GM12878 (cell line): ENCODE results near the gene GLB1L2. TPM values are rescaled to one million over a fixed set of nuclear protein-coding genes. Genes with fewer than 3 reads are reported as not detected.

Experiments used
- ATAC-seq: fragments of 200-7000 bp; cut with Tn5 transposase; 3 replicates; pipeline ENCODE4 v1.9.1; 2020; ENCODE audit warnings: mild to moderate bottlenecking, moderate library complexity
- BruUV-seq: library from RNA; stranded (reverse); fragments of 400-500 nt; replicated peaks from 2 replicates; lab custom pipeline; 2021; lab: Mats Ljungman, UMichigan
- CTCF ChIA-PET: fragments of 300-600 bp; sonication (Branson Sonifier 250); formaldehyde crosslinking; extraction: SDS; loops from one replicate; lab custom pipeline; 2021; ENCODE audit warnings: inconsistent platforms; lab: Yijun Ruan, JAX
- POLR2A ChIA-PET: fragments of 350-600 bp; formaldehyde crosslinking; extraction: SDS; loops from one replicate; lab custom pipeline; 2021; ENCODE audit warnings: inconsistent platforms; lab: Charles Lee
- RAD21 ChIA-PET: fragments of 300-600 bp; sonication (Branson Sonifier 250); formaldehyde crosslinking; loops from one replicate; lab custom pipeline; 2023; ENCODE audit warnings: antibody characterized with exemption; ENCODE audit not compliant: unreplicated experiment; lab: Charles Lee
- SMC1A ChIA-PET: fragments of 300-600 bp; sonication (Branson Sonifier 250); formaldehyde crosslinking; loops from one replicate; lab custom pipeline; 2023; ENCODE audit not compliant: unreplicated experiment, uncharacterized antibody; lab: Charles Lee
- DNase-seq: peaks from one replicate; pipeline ENCODE4 v3.0.0-alpha.2; 2011; ENCODE audit warnings: low read depth, low spot score
- FAIRE-seq: peaks from 3 replicates; lab custom pipeline; 2011; peaks lifted over from hg19 to GRCh38; lab: Jason Lieb, UNC
- H2AFZ ChIP-seq: 2 replicates; pipeline ENCODE4 v1.6.0; 2011; ENCODE audit warnings: low read depth, low read length, control low read depth; ENCODE audit not compliant: control insufficient read depth
- H3K27ac ChIP-seq: 2 replicates; pipeline ENCODE4 v1.5.1; 2011; ENCODE audit warnings: control low read depth; ENCODE audit not compliant: control insufficient read depth, insufficient read depth
- H3K27me3 ChIP-seq, 2 experiments: replicated peaks in 1 of 2; 2 replicates each; pipeline versions ENCODE4 v1.6.0 to v1.6.1; 2011; ENCODE audit warnings: low read length in 1 of 2; ENCODE audit not compliant: control insufficient read depth in 2 of 2, insufficient read depth in 2 of 2
- H3K36me3 ChIP-seq, 2 experiments: 2 replicates each; pipeline ENCODE4 v1.5.1; 2011; ENCODE audit warnings: low read length in 1 of 2; ENCODE audit not compliant: control insufficient read depth in 2 of 2, insufficient read depth in 2 of 2
- H3K4me1 ChIP-seq: 2 replicates; pipeline ENCODE4 v1.6.1; 2011; ENCODE audit warnings: mild to moderate bottlenecking, low read length, moderate library complexity, mixed read lengths; ENCODE audit not compliant: control insufficient read depth, insufficient read depth
- H3K4me2 ChIP-seq: 2 replicates; pipeline ENCODE4 v1.6.0; 2011; ENCODE audit warnings: control low read depth; ENCODE audit not compliant: control insufficient read depth, insufficient read depth
- H3K4me3 ChIP-seq: fragments of 200-600 bp; sonication (generic); 2 replicates; pipeline ENCODE4 v1.5.1; 2016
- H3K79me2 ChIP-seq: 2 replicates; pipeline ENCODE4 v1.6.0; 2011; ENCODE audit warnings: low read length; ENCODE audit not compliant: control insufficient read depth, insufficient read depth
- H3K9ac ChIP-seq: 2 replicates; pipeline ENCODE4 v1.8.0; 2011; ENCODE audit warnings: low read length, control low read depth, mixed read lengths; ENCODE audit not compliant: control insufficient read depth, insufficient read depth
- H3K9me3 ChIP-seq: replicated peaks from 3 replicates; pipeline ENCODE4 v1.5.1; 2011; ENCODE audit warnings: mild to moderate bottlenecking, low read length; ENCODE audit not compliant: control insufficient read depth, insufficient read depth
- H4K20me1 ChIP-seq: 2 replicates; pipeline ENCODE4 v1.6.0; 2011; ENCODE audit not compliant: control insufficient read depth, insufficient read depth
- BRCA1 ChIP-seq: IDR thresholded peaks from 2 replicates; pipeline ENCODE4 v1.6.1; 2011; ENCODE audit warnings: low read depth, low read length, improper control_type of control experiment
- CREB1 ChIP-seq: IDR thresholded peaks from 2 replicates; pipeline ENCODE4 v1.6.1; 2012; ENCODE audit warnings: low read depth, mild to moderate bottlenecking, inconsistent platforms
- GATAD2B ChIP-seq: fragments of 450-650 bp; conservative IDR thresholded peaks from 2 replicates; pipeline ENCODE4 v1.6.1; 2017; ENCODE audit warnings: low read depth, mild to moderate bottlenecking, moderate library complexity
- KAT2A ChIP-seq: conservative IDR thresholded peaks from 2 replicates; pipeline ENCODE4 v1.6.1; 2011; ENCODE audit warnings: low read depth, low read length; ENCODE audit not compliant: control insufficient read depth
- KDM1A ChIP-seq: fragments of 200-600 bp; sonication (generic); IDR thresholded peaks from 2 replicates; pipeline ENCODE4 v1.6.1; 2016; ENCODE audit warnings: borderline replicate concordance
- MYB ChIP-seq: fragments of 150-350 bp; IDR thresholded peaks from 2 replicates; pipeline ENCODE4 v1.6.1; 2014; ENCODE audit warnings: mild to moderate bottlenecking, low read depth, low read length, borderline replicate concordance
- NRF1 ChIP-seq: conservative IDR thresholded peaks from 2 replicates; pipeline ENCODE4 v1.6.1; 2011; ENCODE audit warnings: mild to moderate bottlenecking, low read depth, low read length, improper control_type of control experiment
- SPI1 ChIP-seq: IDR thresholded peaks from 2 replicates; pipeline ENCODE4 v1.6.1; 2011; ENCODE audit warnings: low read depth, mild to moderate bottlenecking, low read length, moderate library complexity, borderline replicate concordance; ENCODE audit not compliant: insufficient read depth
- SUPT20H ChIP-seq: IDR thresholded peaks from 2 replicates; pipeline ENCODE4 v1.6.1; 2011; ENCODE audit warnings: low read depth, mild to moderate bottlenecking, low read length, moderate library complexity, borderline replicate concordance; ENCODE audit not compliant: control insufficient read depth
- YBX1 ChIP-seq: fragments of 450-650 bp; IDR thresholded peaks from 2 replicates; pipeline ENCODE4 v1.6.1; 2016; ENCODE audit warnings: antibody characterized with exemption
- WGBS: methylation state at CpG from one replicate; pipeline ENCODE4 v1.1.6; 2016; ENCODE audit warnings: low lambda C conversion rate; ENCODE audit not compliant: insufficient replicate concordance, insufficient coverage; ENCODE audit errors: missing lambda C conversion rate; 5-methylcytosine and 5-hydroxymethylcytosine counted together
- in situ Hi-C: fragments of 300-500 bp; cut with MboI; formaldehyde crosslinking; loops from 9 replicates; pipeline ENCODE4 v1.14.3; 2018; ENCODE audit warnings: mixed read lengths
- intact Hi-C: fragments of 100-400 bp; cut with micrococcal nuclease; formaldehyde crosslinking; loops from one replicate; pipeline ENCODE4 v1.14.2; 2022; ENCODE audit not compliant: unreplicated experiment
- polyA plus RNA-seq, 11 experiments: library from polyadenylated mRNA; depleted of rRNA in 4 of 11; unstranded in 6 of 11; stranded (reverse) in 5 of 11; fragments of >200 nt; fragmentation: Nextera tagmentation in 4 of 11; fragmentation: Illumina TruSeq in 1 of 11; extraction: Ambion mirVana in 4 of 11; extraction: Trizol in 1 of 11; gene quantifications; 1 replicate in 1 of 11; 2 replicates in 10 of 11; pipeline versions ENCODE4 v1.2.1 to v1.2.3, GENCODE V29; 2011 to 2016; ENCODE audit warnings: inconsistent platforms in 2 of 11, missing spikeins in 2 of 11, low read depth in 1 of 11
- total RNA-seq, 4 experiments: library from RNA; depleted of rRNA in 3 of 4; stranded (reverse); fragments of >200 nt in 3 of 4; fragmentation: Illumina TruSeq in 1 of 4; extraction: Trizol in 1 of 4; gene quantifications; 2 replicates each; pipeline versions ENCODE4 v1.2.1 to v1.2.3, GENCODE V29; 2013 to 2021
- TF ChIP-seq, protein P1 (sequence below): fragments of 450-650 bp; formaldehyde crosslinking; IDR thresholded peaks from 2 replicates; pipeline ENCODE4 v1.5.0; 2022; ENCODE audit warnings: mild to moderate bottlenecking, missing genetic modification characterization
- TF ChIP-seq, protein P2 (sequence below): fragments of 150-350 bp; IDR thresholded peaks from 2 replicates; pipeline ENCODE4 v1.6.1; 2014; ENCODE audit warnings: mild to moderate bottlenecking, low read depth, low read length
- TF ChIP-seq, protein P3 (sequence below): fragments of 450-650 bp; IDR thresholded peaks from 2 replicates; pipeline ENCODE4 v1.6.1; 2017; ENCODE audit warnings: mild to moderate bottlenecking

GLB1L2 gene
- total and polyA plus RNA-seq, 10 of the 15 experiments (the other 5 are each of a cell fraction or from before 2014, with no cell fraction given) = 0.04 to 0.85 (median 0.49) TPM

DNA sequence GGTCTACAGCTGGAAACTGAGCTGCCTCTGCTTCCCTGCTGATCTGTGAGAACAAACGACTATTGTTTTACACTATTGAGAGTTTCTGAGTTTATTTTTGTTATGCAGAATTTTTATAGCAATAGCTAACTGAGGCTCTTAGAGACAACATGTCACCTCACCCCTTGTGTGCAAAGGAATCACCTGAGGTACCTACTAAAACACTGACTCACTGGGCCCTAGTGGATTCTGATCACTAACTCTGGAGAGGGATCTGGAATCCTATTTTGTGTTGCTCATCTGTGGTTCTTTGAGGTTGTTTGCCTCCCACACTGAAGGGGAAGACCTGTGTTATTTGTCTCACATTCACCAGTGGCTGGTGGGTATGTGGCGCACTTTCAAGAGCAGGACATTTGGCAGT lies 93.6 kb downstream of the GLB1L2 start:
- TF ChIP-seq BRCA1 (no peak), YBX1 (no peak), NRF1 (no peak), MYB (no peak), CREB1 (no peak), SUPT20H (no peak), GATAD2B (no peak), KDM1A (no peak), KAT2A (no peak), SPI1 (no peak)
- TF ChIP-seq, protein P1, sequence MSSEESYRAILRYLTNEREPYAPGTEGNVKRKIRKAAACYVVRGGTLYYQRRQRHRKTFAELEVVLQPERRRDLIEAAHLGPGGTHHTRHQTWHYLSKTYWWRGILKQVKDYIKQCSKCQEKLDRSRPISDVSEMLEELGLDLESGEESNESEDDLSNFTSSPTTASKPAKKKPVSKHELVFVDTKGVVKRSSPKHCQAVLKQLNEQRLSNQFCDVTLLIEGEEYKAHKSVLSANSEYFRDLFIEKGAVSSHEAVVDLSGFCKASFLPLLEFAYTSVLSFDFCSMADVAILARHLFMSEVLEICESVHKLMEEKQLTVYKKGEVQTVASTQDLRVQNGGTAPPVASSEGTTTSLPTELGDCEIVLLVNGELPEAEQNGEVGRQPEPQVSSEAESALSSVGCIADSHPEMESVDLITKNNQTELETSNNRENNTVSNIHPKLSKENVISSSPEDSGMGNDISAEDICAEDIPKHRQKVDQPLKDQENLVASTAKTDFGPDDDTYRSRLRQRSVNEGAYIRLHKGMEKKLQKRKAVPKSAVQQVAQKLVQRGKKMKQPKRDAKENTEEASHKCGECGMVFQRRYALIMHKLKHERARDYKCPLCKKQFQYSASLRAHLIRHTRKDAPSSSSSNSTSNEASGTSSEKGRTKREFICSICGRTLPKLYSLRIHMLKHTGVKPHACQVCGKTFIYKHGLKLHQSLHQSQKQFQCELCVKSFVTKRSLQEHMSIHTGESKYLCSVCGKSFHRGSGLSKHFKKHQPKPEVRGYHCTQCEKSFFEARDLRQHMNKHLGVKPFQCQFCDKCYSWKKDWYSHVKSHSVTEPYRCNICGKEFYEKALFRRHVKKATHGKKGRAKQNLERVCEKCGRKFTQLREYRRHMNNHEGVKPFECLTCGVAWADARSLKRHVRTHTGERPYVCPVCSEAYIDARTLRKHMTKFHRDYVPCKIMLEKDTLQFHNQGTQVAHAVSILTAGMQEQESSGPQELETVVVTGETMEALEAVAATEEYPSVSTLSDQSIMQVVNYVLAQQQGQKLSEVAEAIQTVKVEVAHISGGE (CRISPR knock-in tag) = no peak
- TF ChIP-seq, protein P2, sequence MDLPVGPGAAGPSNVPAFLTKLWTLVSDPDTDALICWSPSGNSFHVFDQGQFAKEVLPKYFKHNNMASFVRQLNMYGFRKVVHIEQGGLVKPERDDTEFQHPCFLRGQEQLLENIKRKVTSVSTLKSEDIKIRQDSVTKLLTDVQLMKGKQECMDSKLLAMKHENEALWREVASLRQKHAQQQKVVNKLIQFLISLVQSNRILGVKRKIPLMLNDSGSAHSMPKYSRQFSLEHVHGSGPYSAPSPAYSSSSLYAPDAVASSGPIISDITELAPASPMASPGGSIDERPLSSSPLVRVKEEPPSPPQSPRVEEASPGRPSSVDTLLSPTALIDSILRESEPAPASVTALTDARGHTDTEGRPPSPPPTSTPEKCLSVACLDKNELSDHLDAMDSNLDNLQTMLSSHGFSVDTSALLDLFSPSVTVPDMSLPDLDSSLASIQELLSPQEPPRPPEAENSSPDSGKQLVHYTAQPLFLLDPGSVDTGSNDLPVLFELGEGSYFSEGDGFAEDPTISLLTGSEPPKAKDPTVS = no peak
- TF ChIP-seq, protein P3, sequence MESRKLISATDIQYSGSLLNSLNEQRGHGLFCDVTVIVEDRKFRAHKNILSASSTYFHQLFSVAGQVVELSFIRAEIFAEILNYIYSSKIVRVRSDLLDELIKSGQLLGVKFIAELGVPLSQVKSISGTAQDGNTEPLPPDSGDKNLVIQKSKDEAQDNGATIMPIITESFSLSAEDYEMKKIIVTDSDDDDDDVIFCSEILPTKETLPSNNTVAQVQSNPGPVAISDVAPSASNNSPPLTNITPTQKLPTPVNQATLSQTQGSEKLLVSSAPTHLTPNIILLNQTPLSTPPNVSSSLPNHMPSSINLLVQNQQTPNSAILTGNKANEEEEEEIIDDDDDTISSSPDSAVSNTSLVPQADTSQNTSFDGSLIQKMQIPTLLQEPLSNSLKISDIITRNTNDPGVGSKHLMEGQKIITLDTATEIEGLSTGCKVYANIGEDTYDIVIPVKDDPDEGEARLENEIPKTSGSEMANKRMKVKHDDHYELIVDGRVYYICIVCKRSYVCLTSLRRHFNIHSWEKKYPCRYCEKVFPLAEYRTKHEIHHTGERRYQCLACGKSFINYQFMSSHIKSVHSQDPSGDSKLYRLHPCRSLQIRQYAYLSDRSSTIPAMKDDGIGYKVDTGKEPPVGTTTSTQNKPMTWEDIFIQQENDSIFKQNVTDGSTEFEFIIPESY = no peak
- TF ChIP-seq, all 136 proteins: peak for 0
- ChIA-PET SMC1A (no interaction called here), RAD21 (no interaction called here), POLR2A (no interaction called here), CTCF (no interaction called here)
- no peak overlapping the region for H3K4me3 ChIP-seq
- no peaks in the 10 kb centered on the region for H3K4me1 ChIP-seq
- no peaks in the 10 kb centered on the region for H3K36me3 ChIP-seq
- no TSS peak for BruUV-seq
- 2% methylated on average over 2 of the region's 2 CpGs for WGBS
- in situ Hi-C loops (no loop called here), intact Hi-C loops (no loop called here)
- H4K20me1 ChIP-seq = no peaks in the 10 kb centered on the region
- no peaks in the 10 kb centered on the region for H3K9me3 ChIP-seq
- H2AFZ ChIP-seq = no peak overlapping the region
- no peak overlapping the region for H3K9ac ChIP-seq
- H3K4me2 ChIP-seq = no peak overlapping the region
- DNase-seq (no peak), FAIRE-seq (no peak), ATAC-seq (no peak)
- no peaks in the 10 kb centered on the region for H3K79me2 ChIP-seq
- H3K27ac ChIP-seq = no peak overlapping the region
- no peaks in the 10 kb centered on the region; a peak in 3 of 4 replicates for H3K27me3 ChIP-seq
